Measurements from ENCODE around the gene IFI27L1.

- TF ChIP-seq CTCF (IDR thresholded peaks at IDR 0.05) (no peak), POLR2A (IDR thresholded peaks at IDR 0.05) (no peak)
Measured at GRCh38 chr14:94126419-94126677, 45.2 kb downstream of the IFI27L1 start.

All from lower leg skin (tissue), 3 donors.